PC-3 (cell line): ENCODE data around the gene GP2. TPM values are rescaled to one million over a fixed set of nuclear protein-coding genes. Genes with fewer than 3 reads are reported as not detected.

Experiments used
- ATAC-seq: fragments of 200-7000 bp; cut with Tn5 transposase; 2 replicates; pipeline ENCODE4 v1.9.1; 2020; ENCODE audit warnings: mild to moderate bottlenecking, moderate library complexity
- BruUV-seq: library from RNA; stranded (reverse); fragments of 400-500 nt; replicated peaks from 2 replicates; lab custom pipeline; 2021; lab: Mats Ljungman, UMichigan
- CTCF ChIA-PET: fragments of 300-600 bp; sonication (Branson Sonifier 250); formaldehyde crosslinking; loops from one replicate; lab custom pipeline; 2022; ENCODE audit warnings: antibody characterized with exemption; lab: Charles Lee
- POLR2A ChIA-PET: fragments of 300-600 bp; sonication (Branson Sonifier 250); formaldehyde crosslinking; loops from one replicate; lab custom pipeline; 2022; ENCODE audit warnings: antibody characterized with exemption; ENCODE audit not compliant: unreplicated experiment; lab: Charles Lee
- DNase-seq: peaks from one replicate; pipeline ENCODE4 v3.0.0-alpha.2; 2015
- H2AFZ ChIP-seq: fragments of 300-600 bp; sonication (generic); 2 replicates; pipeline ENCODE4 v1.6.0; 2016; ENCODE audit warnings: antibody characterized with exemption, low read length
- H3F3A ChIP-seq: fragments of 300-600 bp; sonication (generic); one replicate; pipeline ENCODE4 v1.6.0; 2017; ENCODE audit warnings: antibody characterized with exemption, low read length, control low read depth, mild to moderate bottlenecking; ENCODE audit not compliant: unreplicated experiment
- H3K27ac ChIP-seq: fragments of 300-600 bp; sonication (generic); 2 replicates; pipeline ENCODE4 v1.5.1; 2016; ENCODE audit warnings: mild to moderate bottlenecking, low read length
- H3K27me3 ChIP-seq: fragments of 300-600 bp; sonication (generic); 2 replicates; pipeline ENCODE4 v1.6.1; 2016; ENCODE audit warnings: low read length, mixed read lengths
- H3K36me3 ChIP-seq: fragments of 300-600 bp; sonication (generic); 2 replicates; pipeline ENCODE4 v1.6.1; 2016; ENCODE audit warnings: low read depth, mixed run types, low read length, mixed read lengths
- H3K4me1 ChIP-seq: fragments of 300-600 bp; sonication (generic); 2 replicates; pipeline ENCODE4 v1.5.1; 2016; ENCODE audit warnings: low read length; ENCODE audit not compliant: insufficient read depth
- H3K4me2 ChIP-seq: fragments of 300-600 bp; sonication (generic); 2 replicates; pipeline ENCODE4 v1.6.0; 2016; ENCODE audit warnings: low read length
- H3K4me3 ChIP-seq: fragments of 300-600 bp; sonication (generic); 2 replicates; pipeline ENCODE4 v1.5.1; 2016; ENCODE audit warnings: mild to moderate bottlenecking, low read length, mixed read lengths
- H3K79me2 ChIP-seq: fragments of 300-600 bp; sonication (generic); 2 replicates; pipeline ENCODE4 v1.6.1; 2017; ENCODE audit warnings: low read length, mixed read lengths
- H3K9ac ChIP-seq: fragments of 300-600 bp; sonication (generic); 2 replicates; pipeline ENCODE4 v1.6.0; 2016; ENCODE audit warnings: mild to moderate bottlenecking, low read length
- H3K9me2 ChIP-seq: fragments of 300-600 bp; sonication (generic); replicated peaks from 2 replicates; pipeline ENCODE4 v1.6.1; 2016; ENCODE audit warnings: mixed run types, low read length, mixed read lengths
- H3K9me3 ChIP-seq: fragments of 300-600 bp; sonication (generic); 2 replicates; pipeline ENCODE4 v1.6.1; 2016; ENCODE audit warnings: low read length, mixed read lengths
- H4K20me1 ChIP-seq: fragments of 300-600 bp; sonication (generic); 2 replicates; pipeline ENCODE4 v1.6.1; 2016; ENCODE audit warnings: low read length, mixed read lengths
- EZH2 ChIP-seq: fragments of 300-600 bp; sonication (generic); IDR thresholded peaks from one replicate; pipeline ENCODE4 v1.6.1; 2017; ENCODE audit warnings: antibody characterized with exemption, mild to moderate bottlenecking, low read length; ENCODE audit not compliant: unreplicated experiment
- EZH2phosphoT487 ChIP-seq: fragments of 300-600 bp; sonication (generic); IDR thresholded peaks from 2 replicates; pipeline ENCODE4 v1.6.1; 2018; ENCODE audit warnings: mild to moderate bottlenecking, antibody characterized with exemption, low read length, borderline replicate concordance
- intact Hi-C: fragments of 100-400 bp; cut with micrococcal nuclease; formaldehyde crosslinking; loops from 2 replicates; pipeline ENCODE4 v1.9.0; 2023
- total RNA-seq: library from RNA; depleted of rRNA; stranded (reverse); fragments of >200 nt; gene quantifications from 2 replicates; pipeline ENCODE4 v1.2.3, GENCODE V29; 2014
- TF ChIP-seq, protein P1 (sequence below): fragments of 300-600 bp; sonication (generic); conservative IDR thresholded peaks from 2 replicates; pipeline ENCODE4 v1.5.1; 2017; ENCODE audit warnings: antibody characterized with exemption, low read depth, mild to moderate bottlenecking, low read length

The GP2 gene
- total RNA-seq, 1 experiment from 2014 or later, result not detected

- TF ChIP-seq EZH2phosphoT487 (no peak), EZH2 (no peak)
- TF ChIP-seq, protein P1, sequence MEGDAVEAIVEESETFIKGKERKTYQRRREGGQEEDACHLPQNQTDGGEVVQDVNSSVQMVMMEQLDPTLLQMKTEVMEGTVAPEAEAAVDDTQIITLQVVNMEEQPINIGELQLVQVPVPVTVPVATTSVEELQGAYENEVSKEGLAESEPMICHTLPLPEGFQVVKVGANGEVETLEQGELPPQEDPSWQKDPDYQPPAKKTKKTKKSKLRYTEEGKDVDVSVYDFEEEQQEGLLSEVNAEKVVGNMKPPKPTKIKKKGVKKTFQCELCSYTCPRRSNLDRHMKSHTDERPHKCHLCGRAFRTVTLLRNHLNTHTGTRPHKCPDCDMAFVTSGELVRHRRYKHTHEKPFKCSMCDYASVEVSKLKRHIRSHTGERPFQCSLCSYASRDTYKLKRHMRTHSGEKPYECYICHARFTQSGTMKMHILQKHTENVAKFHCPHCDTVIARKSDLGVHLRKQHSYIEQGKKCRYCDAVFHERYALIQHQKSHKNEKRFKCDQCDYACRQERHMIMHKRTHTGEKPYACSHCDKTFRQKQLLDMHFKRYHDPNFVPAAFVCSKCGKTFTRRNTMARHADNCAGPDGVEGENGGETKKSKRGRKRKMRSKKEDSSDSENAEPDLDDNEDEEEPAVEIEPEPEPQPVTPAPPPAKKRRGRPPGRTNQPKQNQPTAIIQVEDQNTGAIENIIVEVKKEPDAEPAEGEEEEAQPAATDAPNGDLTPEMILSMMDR, result no peak
- H3F3A ChIP-seq, result no peaks in the 10 kb centered on the region
- H3K27me3 ChIP-seq, result no peaks in the 10 kb centered on the region
- no peak overlapping the region for H3K4me2 ChIP-seq
- POLR2A ChIA-PET, result no interaction called here
- H3K9me3 ChIP-seq, result no peaks in the 10 kb centered on the region
- no peaks in the 10 kb centered on the region for H3K36me3 ChIP-seq
- H3K9me2 ChIP-seq, result no peaks in the 10 kb centered on the region
- CTCF ChIA-PET, result no interaction called here
- H3K79me2 ChIP-seq, result no peaks in the 10 kb centered on the region
- H3K4me1 ChIP-seq, result no peaks in the 10 kb centered on the region
- no peak overlapping the region for H3K4me3 ChIP-seq
- no peak overlapping the region for H3K27ac ChIP-seq
- H4K20me1 ChIP-seq, result no peaks in the 10 kb centered on the region
- intact Hi-C loops, result no loop called here
- BruUV-seq, result no TSS peak
- no peak overlapping the region for H3K9ac ChIP-seq
- H2AFZ ChIP-seq, result no peak overlapping the region
- ATAC-seq (no peak), DNase-seq (no peak)
Observed at GRCh38 chr16:20336955-20337354, 9.6 kb upstream of the GP2 start.

DNA sequence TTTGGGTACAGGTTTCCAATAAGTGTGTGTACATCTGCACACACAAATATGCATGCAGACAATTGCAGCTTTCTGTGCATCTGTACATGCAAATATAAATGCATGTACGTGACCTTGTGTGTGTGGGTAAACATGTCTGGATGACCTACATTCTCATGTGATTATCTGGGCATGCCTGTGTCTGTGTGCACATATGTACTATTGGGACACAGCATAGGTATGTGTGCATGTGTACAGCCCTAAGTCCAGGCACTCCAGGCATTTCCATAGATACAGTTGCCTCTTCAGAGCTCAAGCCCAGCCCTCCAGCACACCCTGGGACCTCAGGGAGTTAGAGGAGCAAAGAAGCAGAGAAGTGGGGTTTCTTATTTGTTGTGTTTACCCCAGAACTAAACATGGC is 7.1 kb upstream of the GP2 start:
- ChIA-PET CTCF (no interaction called here), POLR2A (no interaction called here)
- H3K36me3 ChIP-seq, result no peaks in the 10 kb centered on the region
- no peaks in the 10 kb centered on the region for H3F3A ChIP-seq
- TF ChIP-seq, protein P1, result no peak
- TF ChIP-seq EZH2phosphoT487 (no peak), EZH2 (no peak)
- H3K27ac ChIP-seq, result no peak overlapping the region
- H3K9ac ChIP-seq, result no peak overlapping the region
- H3K9me2 ChIP-seq, result no peaks in the 10 kb centered on the region
- H3K9me3 ChIP-seq, result no peaks in the 10 kb centered on the region
- BruUV-seq, result no TSS peak
- H3K27me3 ChIP-seq, result no peaks in the 10 kb centered on the region
- H3K4me1 ChIP-seq, result no peaks in the 10 kb centered on the region
- intact Hi-C loops, result no loop called here
- DNase-seq, result no peak
- H4K20me1 ChIP-seq, result no peaks in the 10 kb centered on the region
- no peak overlapping the region for H3K4me2 ChIP-seq
- no peak overlapping the region for H2AFZ ChIP-seq
- H3K79me2 ChIP-seq, result no peaks in the 10 kb centered on the region
- no peak for ATAC-seq
- no peak overlapping the region for H3K4me3 ChIP-seq

DNA sequence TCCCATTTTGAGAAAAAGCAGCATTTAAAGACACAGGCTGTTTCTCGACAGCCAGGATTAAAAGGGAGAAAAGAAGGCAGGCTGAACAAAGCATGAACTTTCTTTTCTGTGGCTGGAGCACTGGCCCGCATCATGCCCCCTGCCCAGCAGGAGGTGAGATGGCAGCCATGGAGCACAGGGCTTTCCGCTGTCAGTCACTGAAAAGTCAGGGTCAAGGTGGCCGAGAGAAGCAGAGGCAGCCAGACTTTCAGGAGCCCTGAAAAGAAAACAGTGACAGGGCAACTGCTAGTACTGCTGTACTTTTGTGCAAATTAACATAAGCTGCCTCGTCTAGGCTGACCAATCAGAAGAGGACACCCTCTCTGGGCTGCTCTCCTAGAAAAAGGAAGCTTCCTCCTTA is 5.8 kb upstream of the GP2 start:
- no peaks in the 10 kb centered on the region for H3K79me2 ChIP-seq
- H3K36me3 ChIP-seq, result no peaks in the 10 kb centered on the region
- POLR2A ChIA-PET, result no interaction called here
- H3K9ac ChIP-seq, result no peak overlapping the region
- ATAC-seq (no peak), DNase-seq (no peak)
- no peaks in the 10 kb centered on the region for H3K4me1 ChIP-seq
- H3K27me3 ChIP-seq, result no peaks in the 10 kb centered on the region
- no peaks in the 10 kb centered on the region for H4K20me1 ChIP-seq
- CTCF ChIA-PET, result no interaction called here
- H3K9me2 ChIP-seq, result no peaks in the 10 kb centered on the region
- H3K27ac ChIP-seq, result no peak overlapping the region
- intact Hi-C loops, result no loop called here
- H3K9me3 ChIP-seq, result no peaks in the 10 kb centered on the region
- H2AFZ ChIP-seq, result no peak overlapping the region
- TF ChIP-seq, protein P1, result no peak
- TF ChIP-seq EZH2 (no peak), EZH2phosphoT487 (no peak)
- H3F3A ChIP-seq, result no peaks in the 10 kb centered on the region
- no TSS peak for BruUV-seq
- H3K4me2 ChIP-seq, result no peak overlapping the region
- H3K4me3 ChIP-seq, result no peak overlapping the region
